ENCODE measurements around the gene CTNND2.

Gene CTNND2

GRCh38 chr5:10932426-10932825 is 971.8 kb downstream of the CTNND2 start:
- DNase-seq (ENCODE audit: low read depth, low spot score): no peak

- no peak for DNase-seq (ENCODE audit: low read depth, low spot score)
Measured at GRCh38 chr5:10927608-10928007, 976.6 kb downstream of the CTNND2 start.

- no peak for DNase-seq (ENCODE audit: low read depth, low spot score)
Measured at GRCh38 chr5:10923310-10923709, 980.9 kb downstream of the CTNND2 start.

All from smooth muscle cell of the brain vasculature (primary cell).